HG03521 (cell line): ENCODE data around the gene RFLNA.

Experiments
- ATAC-seq: cut with Tn5 transposase; IDR thresholded peaks from one replicate; pipeline ENCODE4 v1.9.1; 2021; ENCODE audit warnings: mild to moderate bottlenecking, moderate library complexity; ENCODE audit not compliant: unreplicated experiment

RFLNA gene, protein sequence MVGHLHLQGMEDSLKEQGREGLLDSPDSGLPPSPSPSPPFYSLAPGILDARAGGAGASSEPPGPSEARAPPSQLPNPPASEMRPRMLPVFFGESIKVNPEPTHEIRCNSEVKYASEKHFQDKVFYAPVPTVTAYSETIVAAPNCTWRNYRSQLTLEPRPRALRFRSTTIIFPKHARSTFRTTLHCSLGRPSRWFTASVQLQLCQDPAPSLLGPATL

DNA sequence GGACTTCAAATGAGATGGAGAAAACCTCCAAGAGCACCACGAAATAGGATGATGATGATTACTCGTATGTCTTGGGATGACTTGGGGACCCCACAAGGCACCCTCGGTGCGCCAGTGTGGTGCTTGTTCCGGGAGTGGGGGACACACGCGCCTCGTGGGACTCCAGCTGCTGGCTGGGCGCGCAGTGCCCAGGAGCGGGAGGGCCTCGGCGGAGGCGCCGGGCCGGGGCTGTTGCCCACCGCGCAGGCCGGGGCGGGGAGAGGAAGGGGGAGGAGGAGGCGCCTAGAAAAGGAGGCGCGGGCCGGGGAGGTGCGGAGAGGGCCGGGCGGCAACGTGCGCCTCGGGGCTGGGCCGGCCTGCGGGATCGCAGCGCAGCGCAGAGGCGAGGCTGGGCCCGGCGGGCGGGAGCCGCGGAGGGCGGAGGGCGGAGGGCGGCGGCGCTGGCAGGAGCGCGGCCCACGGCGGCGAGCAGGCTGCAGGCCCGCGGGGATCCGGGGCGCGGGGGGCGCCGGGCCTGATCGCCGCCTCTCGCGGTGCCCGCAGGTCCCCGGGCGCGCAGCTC lies at the start of gene RFLNA:
Gene RFLNA, plus strand, starts transcription at position 314 of the 562 bp plus-strand sequence. CDS start 337 bp downstream, outside the sequence.
- ATAC-seq: no peak

DNA sequence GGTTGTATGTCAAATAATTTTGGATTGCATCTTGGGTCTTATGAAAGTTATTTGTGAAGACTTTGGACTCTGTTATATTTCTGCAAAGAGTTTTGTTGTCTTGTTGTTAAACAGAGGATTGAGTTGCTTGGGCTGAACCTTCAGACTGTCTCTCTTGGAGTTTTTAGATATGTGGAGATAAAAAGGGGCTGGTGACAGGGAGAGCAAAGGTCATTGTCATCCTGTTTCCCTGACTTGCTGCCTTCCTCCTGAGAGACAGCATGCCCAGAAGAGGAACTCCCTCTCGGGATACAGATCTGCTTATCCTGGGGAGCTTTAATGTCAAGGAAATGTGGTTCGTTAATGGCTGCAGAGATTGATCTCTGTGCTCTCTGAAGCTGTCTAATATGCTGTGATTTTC lies 47.6 kb upstream of the RFLNA start:
- no peak for ATAC-seq

DNA sequence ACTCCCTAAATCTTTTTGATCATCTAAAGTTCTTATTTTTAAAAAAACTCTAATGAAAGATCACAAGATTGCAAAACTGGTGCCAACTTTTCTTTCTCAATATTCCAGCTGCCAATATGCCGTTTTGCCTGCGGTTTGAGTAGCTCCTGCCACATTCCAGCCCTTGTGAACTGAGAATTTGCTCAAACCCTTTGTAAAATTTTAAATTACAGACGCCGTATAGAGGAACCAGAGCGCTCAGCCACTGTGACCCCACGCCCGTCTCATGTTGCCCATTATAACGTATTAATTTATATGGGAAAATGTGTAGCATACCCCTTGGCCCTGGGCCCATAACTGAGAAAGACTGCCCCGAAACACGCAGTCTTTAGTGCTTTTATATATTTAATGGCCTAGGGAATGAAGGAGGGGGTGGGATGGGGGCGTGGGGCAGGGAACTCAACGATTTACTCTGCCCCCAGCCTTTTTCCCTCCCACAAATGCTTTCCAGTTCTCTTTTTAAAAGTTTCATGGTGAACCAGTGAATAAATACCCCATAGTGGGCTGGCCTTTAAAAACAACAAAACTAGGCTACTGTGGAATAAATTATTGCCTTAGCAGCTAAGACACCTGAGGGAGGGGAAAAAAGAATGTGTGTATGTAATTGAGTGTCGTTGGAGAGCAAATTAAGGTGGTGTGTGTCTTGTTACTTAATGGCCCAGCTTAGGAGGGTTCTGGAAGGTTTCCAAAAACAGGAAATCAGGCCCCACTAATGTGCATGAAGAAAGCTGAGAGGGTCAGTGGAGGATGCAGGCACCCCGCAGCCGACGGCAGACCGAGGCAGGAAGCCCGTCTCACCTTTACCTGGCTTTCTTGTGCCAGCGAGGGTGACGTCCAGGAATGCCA lies 45.7 kb upstream of the RFLNA start:
- no peak for ATAC-seq

DNA sequence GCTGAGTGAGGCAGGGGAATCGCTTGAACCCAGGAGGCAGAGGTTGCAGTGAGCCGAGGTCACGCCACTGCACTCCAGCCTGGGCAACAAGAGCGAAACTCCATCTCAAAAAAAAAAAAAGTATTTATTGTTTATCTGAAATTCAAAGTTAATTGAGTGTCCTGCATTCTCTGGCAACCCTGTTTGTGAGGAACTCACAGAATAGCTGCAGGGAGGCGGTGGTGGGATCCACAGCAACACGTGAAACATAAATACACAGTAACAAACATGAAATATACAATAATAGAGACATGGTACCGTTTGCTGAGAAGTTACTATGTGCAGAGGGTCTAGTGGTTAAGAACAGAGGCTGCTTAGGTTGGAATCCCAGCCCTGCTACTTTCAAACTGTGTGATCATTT lies 43.7 kb upstream of the RFLNA start:
- no peak for ATAC-seq

DNA sequence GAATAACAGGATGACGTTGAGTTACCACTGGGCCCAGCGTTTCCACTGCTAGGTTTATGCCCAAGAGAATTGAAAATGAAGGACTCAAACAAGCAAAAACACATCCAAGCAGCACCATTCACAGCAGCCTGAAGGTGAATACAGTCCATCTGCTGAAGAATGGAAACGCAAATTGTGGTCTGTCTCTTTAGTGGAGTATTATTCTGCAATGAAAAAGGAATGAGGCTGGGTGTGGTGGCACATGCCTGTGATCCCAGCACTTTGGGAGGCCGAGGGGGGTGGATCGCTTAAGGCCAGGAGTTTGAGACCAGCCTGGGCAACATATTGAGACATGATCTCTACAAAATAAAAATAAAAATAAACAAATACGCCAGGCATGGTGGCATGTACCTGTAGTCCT lies 41.9 kb upstream of the RFLNA start:
- no peak for ATAC-seq

DNA sequence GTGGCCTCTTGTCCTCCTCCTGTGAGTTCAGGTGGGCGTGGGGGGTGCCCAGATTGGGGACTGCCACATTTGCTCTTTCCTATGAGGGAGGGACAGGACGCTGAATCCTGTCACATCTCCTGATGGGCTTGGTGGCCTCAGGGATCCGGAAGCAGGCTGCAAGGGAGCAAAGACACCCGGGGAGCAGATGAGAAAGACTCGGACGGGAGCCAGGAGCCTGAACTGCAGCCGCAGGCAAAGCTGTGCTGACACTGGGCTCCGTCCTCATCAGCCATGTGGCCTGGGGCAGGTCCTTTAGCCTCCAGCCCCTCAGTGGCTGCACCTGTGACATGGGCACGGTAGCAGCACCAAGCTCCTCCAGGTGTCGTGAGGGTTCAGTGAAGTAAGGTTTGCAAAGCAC lies 40.8 kb upstream of the RFLNA start:
- ATAC-seq: no peak

DNA sequence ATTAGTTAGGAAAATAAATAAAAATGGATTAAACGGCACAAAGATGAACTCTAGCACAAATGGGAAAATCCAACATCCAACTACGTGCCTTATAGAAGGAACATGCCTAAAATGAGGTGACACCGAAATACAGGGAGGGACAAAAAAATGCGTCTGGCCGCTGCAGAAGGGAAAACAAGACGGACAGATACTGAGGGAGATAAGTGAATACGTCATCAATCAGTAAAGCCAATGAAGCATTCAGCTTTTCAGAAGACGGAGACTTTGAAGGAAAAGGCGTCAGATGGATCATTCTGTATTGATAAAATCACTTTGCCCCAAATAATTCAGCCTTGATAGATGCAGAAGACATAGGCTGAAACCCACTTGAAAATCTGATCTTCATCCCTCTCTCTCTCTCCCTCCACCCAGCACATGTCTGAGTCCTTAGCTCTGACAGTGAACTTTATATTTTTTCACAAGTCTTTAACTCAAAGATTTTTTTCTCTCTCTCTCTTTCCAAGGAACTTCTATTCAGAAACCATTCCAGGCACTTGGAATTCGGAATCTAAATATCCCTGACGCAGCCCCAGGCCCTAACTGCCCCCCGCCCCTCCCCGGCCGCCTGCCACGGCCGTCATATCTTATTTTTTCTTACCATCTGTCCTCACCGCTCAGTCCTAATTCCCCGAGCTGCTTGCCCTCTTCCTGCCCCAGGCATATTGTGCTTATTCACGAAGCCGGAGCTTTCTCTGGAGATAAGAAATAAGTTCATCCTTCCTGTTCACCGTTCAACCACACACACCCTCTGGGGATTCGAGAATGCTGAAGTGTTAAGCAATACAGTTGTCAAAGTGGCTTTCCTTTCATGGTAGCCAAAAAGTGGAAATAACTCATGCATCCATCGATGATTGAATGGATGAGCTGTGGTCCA lies 35.5 kb upstream of the RFLNA start:
- ATAC-seq: no peak

DNA sequence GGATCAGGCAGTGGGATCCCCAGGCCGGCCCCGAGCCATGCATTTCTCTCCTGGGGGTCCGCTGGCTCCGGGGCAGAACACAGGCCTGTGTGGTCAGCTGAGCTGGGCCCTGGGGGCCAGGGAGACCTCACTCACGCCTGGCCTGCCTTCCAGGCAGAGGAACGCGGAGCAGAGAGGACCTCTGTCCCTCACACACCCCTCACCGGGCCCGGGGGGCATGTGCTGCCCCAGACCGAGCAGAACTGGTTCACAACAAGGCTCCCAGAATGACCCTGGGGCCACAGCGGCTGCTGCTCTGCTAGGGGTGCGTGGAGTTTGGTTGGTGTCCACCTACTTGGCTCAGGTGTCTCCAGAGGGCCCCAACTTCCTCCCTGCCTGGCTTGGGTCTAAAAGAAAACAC lies 33.0 kb upstream of the RFLNA start:
- ATAC-seq: no peak

DNA sequence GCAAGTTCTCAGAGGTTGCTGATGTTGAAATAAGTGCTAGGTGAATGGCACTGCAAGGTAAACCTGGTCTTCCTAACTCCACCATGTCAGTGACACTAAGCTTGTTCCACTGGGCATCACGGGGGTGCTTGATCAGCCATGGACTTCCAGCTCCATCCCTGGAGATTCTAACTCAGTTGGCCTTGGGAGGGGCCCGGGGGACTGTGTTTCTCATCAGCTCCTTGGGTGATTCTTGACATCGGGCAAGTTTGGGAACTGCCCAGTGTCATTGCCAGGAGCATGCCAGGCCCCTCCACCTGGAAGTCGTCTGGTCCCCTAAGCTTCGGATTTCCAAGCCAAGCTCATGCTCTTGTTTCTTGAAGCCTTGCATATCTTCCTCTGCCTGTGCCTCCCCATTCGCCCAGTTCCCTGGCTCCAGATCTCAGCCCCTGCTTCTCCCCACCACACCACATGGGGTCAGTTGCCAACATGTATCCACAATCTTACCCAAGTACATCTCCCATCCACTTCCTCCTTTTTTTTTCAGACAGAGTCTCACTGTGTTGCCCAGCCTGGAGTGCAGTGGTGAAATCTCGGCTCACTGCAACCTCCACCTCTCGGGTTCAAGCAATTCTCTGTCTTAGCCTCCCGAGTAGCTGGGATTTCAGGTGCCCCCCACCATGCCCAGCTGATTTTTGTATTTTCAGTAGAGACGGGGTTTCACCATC lies 30.7 kb upstream of the RFLNA start:
- no peak for ATAC-seq

DNA sequence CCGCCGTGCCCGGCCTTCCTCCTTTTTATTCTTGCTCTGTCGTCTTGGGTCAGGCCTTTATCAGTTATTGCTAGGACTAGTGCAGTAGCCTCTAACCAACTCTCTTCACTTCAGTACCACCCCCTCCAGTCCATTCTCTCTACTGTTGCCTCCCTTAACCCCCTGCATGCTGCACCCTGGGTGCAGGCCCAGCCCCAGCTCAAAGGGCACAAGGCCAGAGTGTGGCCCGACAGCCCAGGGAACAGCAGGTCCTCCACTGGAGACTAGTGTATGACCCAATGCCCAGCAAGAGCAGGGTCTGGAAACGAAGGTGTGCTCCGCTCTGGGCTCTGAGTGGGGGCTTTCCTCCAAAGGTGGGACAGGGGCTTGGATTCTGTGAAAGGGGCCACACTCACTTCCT lies 30.0 kb upstream of the RFLNA start:
- ATAC-seq: no peak

DNA sequence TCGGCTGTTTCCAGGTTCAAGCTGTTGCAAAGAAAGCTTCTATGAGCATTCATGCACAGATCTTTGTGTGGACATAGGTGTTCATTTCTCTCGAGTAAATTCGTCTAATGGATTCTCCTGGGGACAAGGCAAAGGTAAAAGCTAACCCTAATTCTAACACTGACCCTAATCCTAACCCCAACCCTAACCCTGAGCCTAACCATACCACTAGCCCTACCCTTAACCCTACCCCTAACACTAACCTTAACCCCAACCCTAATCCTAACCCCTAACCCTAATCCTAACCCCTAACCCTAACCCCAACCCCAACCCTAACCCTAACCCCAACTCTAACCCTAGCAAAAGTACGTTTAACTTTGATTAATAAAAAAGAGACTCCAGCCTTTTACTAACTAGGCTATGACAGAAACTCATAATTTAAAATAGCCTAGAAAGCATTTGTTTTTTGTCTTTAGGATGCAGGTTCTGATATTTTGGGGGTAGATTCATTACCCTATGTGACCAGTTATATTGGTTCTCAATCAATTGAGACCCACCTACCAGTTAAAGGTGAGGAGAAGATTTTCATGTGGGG lies 27.6 kb upstream of the RFLNA start:
- ATAC-seq: no peak

DNA sequence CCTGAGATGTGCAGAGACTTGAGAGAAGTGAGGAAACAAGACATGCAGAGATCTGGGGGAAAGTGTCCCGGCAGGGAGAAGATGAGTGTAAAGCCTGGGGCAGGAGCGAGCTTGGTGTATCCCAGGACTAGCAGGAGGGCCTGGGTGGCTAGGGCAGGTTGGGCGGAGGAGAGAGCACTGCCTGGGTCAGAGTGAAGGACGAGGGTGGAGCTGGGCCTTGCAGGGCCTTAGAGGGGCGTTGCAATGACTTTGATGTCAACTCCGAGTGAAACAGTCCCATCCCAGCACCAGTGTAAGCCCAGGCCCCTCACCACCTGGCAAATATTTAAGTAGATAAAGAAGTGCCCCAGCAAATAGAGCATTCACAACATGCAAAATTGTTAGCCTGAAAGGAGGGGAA lies 24.2 kb upstream of the RFLNA start:
- ATAC-seq: no peak

DNA sequence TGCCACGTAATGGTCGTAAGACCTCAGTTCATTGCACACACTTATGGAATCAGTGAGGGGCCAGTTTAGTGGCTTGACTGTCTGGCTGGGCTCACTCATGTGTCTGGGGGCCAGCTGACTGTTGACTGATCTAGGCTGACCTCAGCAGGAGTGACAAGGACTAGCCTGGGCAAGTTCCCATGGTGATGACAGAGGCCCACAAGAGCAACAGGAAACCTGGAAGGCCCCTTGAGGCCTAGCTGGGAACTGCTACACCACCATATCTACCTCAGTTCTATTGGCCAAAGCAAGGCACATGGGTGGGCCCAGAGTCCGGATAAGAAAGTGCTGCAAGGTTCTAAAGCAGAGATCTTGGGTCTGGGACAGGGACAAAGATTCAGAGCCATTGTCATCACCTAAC lies 21.3 kb upstream of the RFLNA start:
- ATAC-seq: peak; percentile 45

DNA sequence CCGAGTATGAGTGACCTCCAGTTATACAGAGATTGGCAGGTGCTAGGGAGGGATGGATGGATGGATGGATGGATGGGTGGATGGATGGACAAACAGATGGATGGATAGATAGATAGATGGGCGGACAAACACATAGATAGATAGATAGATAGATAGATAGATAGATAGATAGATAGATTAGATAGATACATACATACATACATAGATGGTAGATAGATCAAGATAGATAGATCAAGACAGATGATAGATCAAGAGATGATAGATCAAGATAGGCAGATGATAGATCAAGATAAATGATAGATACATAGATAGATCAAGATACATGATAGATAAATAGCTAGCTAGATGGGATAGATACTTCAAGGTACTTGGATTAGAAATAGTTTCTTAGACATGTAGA lies 18.6 kb upstream of the RFLNA start:
- ATAC-seq: no peak

DNA sequence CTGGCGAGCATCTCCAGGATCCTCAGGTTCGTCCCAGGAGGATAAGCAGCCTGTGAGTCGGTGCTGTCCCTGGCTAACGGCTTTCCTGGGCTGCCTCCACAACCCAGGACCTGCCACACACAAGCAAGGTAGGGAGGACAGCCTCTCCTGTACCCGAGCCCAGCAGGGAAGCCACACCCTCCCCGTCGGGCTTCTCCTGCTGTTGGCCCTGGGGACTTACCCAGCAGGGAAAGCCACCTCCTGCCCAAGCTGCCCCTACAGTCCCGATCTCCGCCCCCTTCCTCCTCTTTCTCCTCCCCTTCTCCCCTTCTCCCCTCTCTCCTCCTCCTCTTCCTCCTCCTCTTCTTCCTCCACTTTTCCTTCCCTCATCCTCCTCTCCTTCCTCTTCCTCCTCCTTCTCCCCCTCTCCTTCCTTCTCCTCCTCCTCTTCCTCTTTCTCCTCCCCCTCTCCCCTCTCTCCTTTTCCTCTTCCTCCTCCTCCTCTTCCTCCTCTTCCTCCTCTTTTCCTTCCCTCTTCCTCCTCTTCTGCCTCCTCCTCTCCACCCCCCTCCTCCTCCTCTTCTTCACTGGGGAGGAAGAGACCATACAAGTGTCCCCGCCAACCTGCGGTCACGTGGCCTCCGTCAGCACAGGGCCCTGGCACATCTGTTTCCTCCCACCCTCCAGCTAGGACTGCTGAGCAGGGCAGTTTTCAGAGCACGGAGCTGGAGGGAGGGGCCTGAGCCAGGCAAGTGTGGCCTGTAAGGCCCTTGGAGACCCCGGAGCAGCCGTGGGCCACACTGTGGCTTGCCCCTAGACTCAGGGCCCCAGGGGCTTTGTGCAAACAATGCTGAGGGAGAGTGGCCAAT lies 17.3 kb upstream of the RFLNA start:
- ATAC-seq: no peak

DNA sequence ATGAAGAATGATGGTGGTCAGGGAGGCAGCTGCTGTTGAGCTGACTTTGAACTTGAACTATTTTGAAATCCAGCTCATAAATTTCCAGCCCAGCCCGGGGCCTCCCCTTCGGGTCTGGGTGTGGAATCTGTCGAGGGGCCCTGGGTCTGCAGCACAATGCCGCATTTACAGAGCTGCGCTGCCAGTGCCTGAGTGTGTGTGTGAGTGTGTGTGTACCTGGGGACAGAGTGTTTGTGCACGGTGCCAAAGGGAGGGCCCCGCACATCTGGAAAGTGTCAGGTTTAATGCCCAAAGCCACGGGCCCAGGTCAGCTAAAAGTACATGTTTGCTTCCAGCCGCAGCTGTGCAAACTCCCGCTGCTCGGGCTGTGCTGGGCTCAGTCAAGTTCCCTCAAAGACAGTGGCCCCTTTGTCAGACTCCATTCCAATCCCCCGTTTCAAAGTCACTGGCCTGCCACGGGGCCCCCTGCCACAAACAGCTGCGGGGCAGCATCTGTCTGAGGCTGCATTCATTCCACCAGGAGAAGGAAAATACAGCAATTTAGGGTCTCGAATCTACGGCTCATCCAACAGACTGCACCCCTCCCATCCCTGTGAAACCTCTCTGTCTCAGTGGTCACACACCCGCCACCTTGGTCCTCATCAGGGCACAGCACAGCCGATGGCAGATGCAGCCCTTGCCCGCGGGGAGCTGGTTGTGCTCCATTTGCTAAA lies 16.3 kb upstream of the RFLNA start:
- no peak for ATAC-seq

DNA sequence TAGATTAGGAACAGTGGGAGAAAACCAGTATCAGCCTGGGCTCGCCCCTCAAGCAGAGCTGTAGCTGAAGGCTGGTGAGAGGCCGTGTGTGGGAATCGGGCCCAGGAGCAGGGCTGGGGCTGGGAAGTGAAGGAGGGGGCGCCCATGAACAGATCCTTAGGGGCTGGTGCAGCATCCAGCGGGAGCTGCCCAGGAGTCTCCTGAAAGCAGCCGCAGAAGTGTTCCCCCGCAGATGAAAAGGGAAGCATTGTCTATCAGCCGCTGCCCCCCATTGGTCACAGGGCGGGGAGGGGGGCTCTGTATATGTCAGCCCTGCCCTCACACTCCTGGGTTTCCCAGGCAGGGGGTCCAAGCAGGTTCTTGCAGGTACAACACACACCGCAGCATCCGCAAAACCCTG lies 15.6 kb upstream of the RFLNA start:
- ATAC-seq: no peak

DNA sequence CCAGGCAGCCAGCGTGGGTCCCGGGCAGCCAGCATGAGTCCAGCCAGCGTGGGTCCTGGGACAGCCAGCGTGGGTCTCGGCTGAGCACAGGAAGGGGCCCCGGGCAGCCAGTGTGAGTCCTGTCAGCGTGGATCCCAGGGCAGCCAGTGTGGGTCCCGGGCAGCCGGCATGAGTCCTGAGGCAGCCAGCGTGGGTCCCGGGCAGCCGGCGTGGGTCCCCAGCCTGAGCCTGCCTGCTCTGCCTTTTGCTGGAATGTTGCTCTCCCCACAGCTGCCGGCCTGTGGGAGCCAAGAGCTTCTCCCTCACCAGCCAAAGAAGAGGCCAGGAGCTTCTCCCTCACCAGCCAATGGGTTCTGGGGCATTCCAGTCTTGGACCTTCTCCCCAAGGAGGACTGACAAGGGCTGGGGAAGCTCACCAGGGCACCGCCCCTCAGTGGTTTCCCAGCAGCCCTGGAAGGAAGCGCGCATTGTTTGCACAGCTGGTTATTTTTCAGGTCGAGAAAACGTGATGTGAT lies 15.0 kb upstream of the RFLNA start:
- no peak for ATAC-seq
